Psoas muscle (tissue), 8 donors: ENCODE data around the gene PRR20G. TPM values are rescaled to one million over a fixed set of nuclear protein-coding genes. Genes with fewer than 3 reads are reported as not detected.

ENCODE experiments used
- ATAC-seq, 4 donors: fragments of 200-7000 bp; cut with Tn5 transposase; one replicate each; pipeline ENCODE4 v1.9.1; 2020; ENCODE audit warnings: moderate library complexity in 3 of 4, mild to moderate bottlenecking in 2 of 4
- DNase-seq, 2 donors: peaks; one replicate each; pipeline ENCODE4 v3.0.0-alpha.2; 2020
- H3K27ac ChIP-seq: fragments of 200-600 bp; one replicate; pipeline ENCODE4 v1.8.0; 2022
- H3K27me3 ChIP-seq, 3 donors: fragments of 200-600 bp in 1 of 3; one replicate each; pipeline versions ENCODE4 v1.6.1 to v1.8.0; 2013 to 2022; ENCODE audit warnings: low read length in 2 of 3, mild to moderate bottlenecking in 2 of 3, moderate library complexity in 1 of 3; ENCODE audit not compliant: insufficient read depth in 3 of 3
- H3K36me3 ChIP-seq, 2 donors: fragments of 200-600 bp in 1 of 2; one replicate each; pipeline versions ENCODE4 v1.6.1 to v1.8.0; 2013 to 2022; ENCODE audit warnings: low read depth in 1 of 2, mild to moderate bottlenecking in 1 of 2, moderate library complexity in 1 of 2; ENCODE audit not compliant: insufficient read depth in 1 of 2
- H3K4me1 ChIP-seq: fragments of 200-600 bp; one replicate; pipeline ENCODE4 v1.8.0; 2022
- H3K4me3 ChIP-seq: fragments of 200-600 bp; one replicate; pipeline ENCODE4 v1.8.0; 2022; ENCODE audit warnings: mild to moderate bottlenecking
- H3K9me3 ChIP-seq: fragments of 200-600 bp; one replicate; pipeline ENCODE4 v1.8.0; 2022
- CTCF ChIP-seq: fragments of 200-600 bp; IDR thresholded peaks from one replicate; pipeline ENCODE4 v1.8.0; 2022; ENCODE audit warnings: antibody characterized with exemption
- WGBS, 3 donors: extraction: QIAGEN DNeasy Blood & Tissue Kit; methylation state at CpG; one replicate each; pipeline versions ENCODE4 v1.1.6 to v1.1.7; 2013; 5-methylcytosine and 5-hydroxymethylcytosine counted together
- intact Hi-C, 2 donors: fragments of 100-400 bp; cut with DNase I; formaldehyde crosslinking; loops; one replicate each; pipeline versions ENCODE4 v1.11.0 to v1.14.2; 2022
- polyA plus RNA-seq, 3 donors: library from polyadenylated mRNA; stranded (reverse); fragments of 200-250 nt; gene quantifications; one replicate each; pipeline ENCODE4 v1.2.3, GENCODE V29; 2013
- total RNA-seq, 4 donors: library from RNA; stranded (reverse); fragmentation: NEBNext Ultra II Directional in 2 of 4; extraction: Animal tissue kit (Norgen Biotek cat#: 25700) in 2 of 4; gene quantifications; one replicate each; pipeline versions ENCODE4 v1.2.1 to v1.2.4, GENCODE V29; 2021 to 2023
- donor health status: healthy with polysubstance abuse.
- donor health status: DM: no; HTN: no; CAD: no; lungs with moderate emphysema.
- donor health status: Bipolar disorder and iron deficiency.
- donor health status: healthy.
- donor health status: DM: yes; HTN: yes; CAD: no.
- donor health status: DM: no; HTN: no; CAD: no.
- donor health status: DM: no; HTN: no; CAD: no.
- donor health status: DM: yes; HTN: yes; CAD: no.

Gene PRR20G
- total and polyA plus RNA-seq, 7 donors = not detected

- no peak for DNase-seq
- Histone ChIP-seq H3K27ac (no peak overlapping the region), H3K27me3 (peaks cover 0 to 7% (median 0%) of the 10 kb centered on the region in 3 donors), H3K9me3 (no peaks in the 10 kb centered on the region), H3K4me1 (no peaks in the 10 kb centered on the region), H3K4me3 (no peak overlapping the region), H3K36me3 (no peaks in the 10 kb centered on the region)
- 67 to 71% (median 71%) methylated on average over 9 of the region's 9 CpGs for WGBS, 3 donors
- intact Hi-C loops = no loop called here
- TF ChIP-seq CTCF = no peak
- no peak for ATAC-seq
Measured at GRCh38 chr3:127286571-127287140, 1.2 kb downstream of the PRR20G start.

GRCh38 chr3:127284258-127284657 lies 3.6 kb downstream of the PRR20G start:
- no peaks in the 10 kb centered on the region for H3K36me3 ChIP-seq
- H3K4me3 ChIP-seq = no peak overlapping the region
- no peak for DNase-seq
- WGBS, 3 donors = 89 to 93% (median 89%) methylated on average over 11 to 12 of the region's 12 CpGs
- H3K27ac ChIP-seq = no peak overlapping the region
- H3K9me3 ChIP-seq = no peaks in the 10 kb centered on the region
- H3K27me3 ChIP-seq = peaks cover 0 to 7% (median 0%) of the 10 kb centered on the region in 3 donors
- no peak for TF ChIP-seq CTCF
- intact Hi-C loops = no loop called here
- H3K4me1 ChIP-seq = no peaks in the 10 kb centered on the region
- no peak for ATAC-seq

- H3K4me3 ChIP-seq = no peak overlapping the region
- H3K27ac ChIP-seq = no peak overlapping the region
- no peak for TF ChIP-seq CTCF
Measured at GRCh38 chr3:127277561-127277960, 10.3 kb downstream of the PRR20G start.

GRCh38 chr3:127276995-127277394 lies 10.9 kb downstream of the PRR20G start:
- no peaks in the 10 kb centered on the region for H3K9me3 ChIP-seq
- intact Hi-C loops = no loop called here
- DNase-seq (no peak), ATAC-seq (no peak)
- no peaks in the 10 kb centered on the region for H3K36me3 ChIP-seq
- no peak overlapping the region for H3K27ac ChIP-seq
- no peaks in the 10 kb centered on the region for H3K4me1 ChIP-seq
- peaks cover 0 to 10% (median 2%) of the 10 kb centered on the region in 3 donors for H3K27me3 ChIP-seq
- no peak for TF ChIP-seq CTCF
- H3K4me3 ChIP-seq = no peak overlapping the region

More at GRCh38 chr3:127277561-127277960, 10.3 kb downstream of the PRR20G start:
- Histone ChIP-seq H3K27me3 (peaks cover 0 to 10% (median 2%) of the 10 kb centered on the region in 3 donors), H3K9me3 (no peaks in the 10 kb centered on the region), H3K36me3 (no peaks in the 10 kb centered on the region), H3K4me1 (no peaks in the 10 kb centered on the region)
- 70 to 97% (median 94%) methylated on average over 2 of the region's 2 CpGs for WGBS, 3 donors
- DNase-seq = no peak
- intact Hi-C loops = no loop called here
- no peak for ATAC-seq

GRCh38 chr3:127276396-127276795 lies 11.4 kb downstream of the PRR20G start:
- Histone ChIP-seq H3K27ac (no peak overlapping the region), H3K4me3 (no peak overlapping the region), H3K9me3 (no peaks in the 10 kb centered on the region), H3K27me3 (peaks cover 0 to 10% (median 2%) of the 10 kb centered on the region in 3 donors), H3K4me1 (no peaks in the 10 kb centered on the region), H3K36me3 (no peaks in the 10 kb centered on the region)
- WGBS, 3 donors = 62 to 70% (median 63%) methylated on average over 1 of the region's 1 CpG
- intact Hi-C loops = no loop called here
- no peak for ATAC-seq
- TF ChIP-seq CTCF = no peak
- DNase-seq = no peak
